ENCODE measurements around the gene SLC4A4. TPM values are rescaled to one million over a fixed set of nuclear protein-coding genes. Genes with fewer than 3 reads are reported as not detected.

SLC4A4 gene
- total and polyA plus RNA-seq, 7 donors, result 0.24 to 3.3 (median 2.0) TPM

- no peaks in the 10 kb centered on the region for H3K9me3 ChIP-seq
- H3K27me3 ChIP-seq (ENCODE audit: insufficient read depth in 3 of 3, low read length in 2 of 3), result no peaks in the 10 kb centered on the region
- no peak for TF ChIP-seq CTCF (IDR thresholded peaks at IDR 0.05)
- intact Hi-C loops (cut with DNase I), result no loop called here
- no peak overlapping the region for H3K27ac ChIP-seq
- H3K4me3 ChIP-seq, result no peak overlapping the region
- no peaks in the 10 kb centered on the region for H3K4me1 ChIP-seq
- DNase-seq (no peak), ATAC-seq (no peak)
- peaks cover 0 to 5% of the 10 kb centered on the region in 2 donors for H3K36me3 ChIP-seq (ENCODE audit: insufficient read depth in 1 of 2, low read depth in 1 of 2)
These were observed 130.7 kb downstream of the SLC4A4 start for GRCh38 chr4:71469541-71469940.

GRCh38 chr4:71470524-71470923 is 131.7 kb downstream of the SLC4A4 start:
- Histone ChIP-seq H3K36me3 (ENCODE audit: insufficient read depth in 1 of 2, low read depth in 1 of 2) (peaks cover 0 to 5% of the 10 kb centered on the region in 2 donors), H3K4me1 (no peaks in the 10 kb centered on the region), H3K27me3 (ENCODE audit: insufficient read depth in 3 of 3, low read length in 2 of 3) (no peaks in the 10 kb centered on the region), H3K4me3 (no peak overlapping the region), H3K27ac (no peak overlapping the region), H3K9me3 (no peaks in the 10 kb centered on the region)
- DNase-seq, result no peak
- TF ChIP-seq CTCF (IDR thresholded peaks at IDR 0.05), result no peak
- intact Hi-C loops (cut with DNase I), result no loop called here
- no peak for ATAC-seq

GRCh38 chr4:71472946-71473345 is 134.1 kb downstream of the SLC4A4 start:
- intact Hi-C loops (cut with DNase I), result no loop called here
- DNase-seq, result no peak
- H3K9me3 ChIP-seq, result no peaks in the 10 kb centered on the region
- no peak for ATAC-seq
- H3K4me3 ChIP-seq, result no peak overlapping the region
- no peak overlapping the region for H3K27ac ChIP-seq
- H3K4me1 ChIP-seq, result no peaks in the 10 kb centered on the region
- WGBS, 3 donors, result 96 to 99% (median 97%) methylated on average over 2 of the region's 2 CpGs
- H3K36me3 ChIP-seq (ENCODE audit: insufficient read depth in 1 of 2, low read depth in 1 of 2), result peaks cover 0 to 5% of the 10 kb centered on the region in 2 donors
- TF ChIP-seq CTCF (IDR thresholded peaks at IDR 0.05), result no peak
- no peaks in the 10 kb centered on the region for H3K27me3 ChIP-seq (ENCODE audit: insufficient read depth in 3 of 3, low read length in 2 of 3)

- 52 to 72% (median 59%) methylated on average over 4 of the region's 4 CpGs for WGBS, 3 donors
- TF ChIP-seq CTCF (IDR thresholded peaks at IDR 0.05), result no peak
- H3K4me3 ChIP-seq, result no peak overlapping the region
- intact Hi-C loops (cut with DNase I), result no loop called here
- peaks cover 0 to 5% of the 10 kb centered on the region in 2 donors for H3K36me3 ChIP-seq (ENCODE audit: insufficient read depth in 1 of 2, low read depth in 1 of 2)
- no peaks in the 10 kb centered on the region for H3K4me1 ChIP-seq
- ATAC-seq (no peak), DNase-seq (no peak)
- no peaks in the 10 kb centered on the region for H3K27me3 ChIP-seq (ENCODE audit: insufficient read depth in 3 of 3, low read length in 2 of 3)
- no peaks in the 10 kb centered on the region for H3K9me3 ChIP-seq
- no peak overlapping the region for H3K27ac ChIP-seq
These were observed 134.9 kb downstream of the SLC4A4 start for GRCh38 chr4:71473541-71474240.

- Histone ChIP-seq H3K4me1 (no peaks in the 10 kb centered on the region), H3K9me3 (no peaks in the 10 kb centered on the region), H3K4me3 (no peak overlapping the region), H3K27me3 (ENCODE audit: insufficient read depth in 3 of 3, low read length in 2 of 3) (no peaks in the 10 kb centered on the region), H3K36me3 (ENCODE audit: insufficient read depth in 1 of 2, low read depth in 1 of 2) (peaks cover 0 to 5% of the 10 kb centered on the region in 2 donors), H3K27ac (no peak overlapping the region)
- 68 to 70% (median 69%) methylated on average over 2 of the region's 2 CpGs for WGBS, 3 donors
- DNase-seq, result no peak
- TF ChIP-seq CTCF (IDR thresholded peaks at IDR 0.05), result no peak
- intact Hi-C loops (cut with DNase I), result no loop called here
- ATAC-seq, result no peak
These were observed 135.9 kb downstream of the SLC4A4 start for GRCh38 chr4:71474731-71475130.

Measured in psoas muscle (tissue), 8 donors.